T47D (cell line): ENCODE data around the gene RADIL.
"Not testable (repeated sequence)": the region's sequence is repeated elsewhere in the genome, so short reads cannot be mapped to it uniquely, and the experiment has no call there.

Source experiments
- DNase-seq, 2 experiments: peaks; one replicate each; pipeline versions ENCODE4 v3.0.0 to v3.0.0-alpha.2; 2011 to 2012; ENCODE audit warnings: low read depth in 1 of 2, low spot score in 1 of 2
- JUND ChIP-seq: IDR thresholded peaks from 2 replicates; pipeline ENCODE4 v1.6.1; 2012; ENCODE audit warnings: low read depth
- in situ Hi-C: cut with HindIII; loops from 2 replicates; pipeline ENCODE4 v1.10.0; 2016; ENCODE audit warnings: low sequenced_read_pairs, low pct_unique_long_range_greater_than_20kb

Gene RADIL

DNA sequence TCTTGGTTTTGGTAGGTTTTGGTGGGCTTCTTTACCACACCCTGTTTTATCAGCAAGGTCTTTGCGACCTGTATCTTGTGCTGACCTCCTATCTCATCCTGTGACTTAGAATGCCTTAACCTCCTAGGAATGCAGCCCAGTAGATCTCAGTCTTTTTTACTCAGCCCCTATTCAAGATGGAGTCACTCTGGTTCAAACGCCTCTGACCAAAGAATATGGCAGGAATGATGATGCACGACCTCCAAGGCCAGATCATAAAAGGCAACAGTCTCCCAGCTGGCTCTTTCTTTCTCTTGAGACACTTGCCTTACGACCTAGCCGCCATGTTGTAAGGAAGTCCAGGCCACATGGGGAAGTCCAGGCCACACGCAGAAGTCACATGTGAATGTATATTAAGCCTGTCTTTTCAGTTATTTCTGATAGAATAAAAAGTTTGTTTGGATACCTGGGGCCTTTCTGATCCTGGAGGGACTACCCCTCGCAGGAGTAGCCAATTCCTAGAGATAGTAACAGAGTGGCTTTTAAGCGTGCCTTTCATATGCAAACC lies 10.5 kb upstream of the RADIL start:
- DNase-seq, result no peak
- TF ChIP-seq JUND, result no peak
- in situ Hi-C loops, result no loop called here

- in situ Hi-C loops, DNase-seq: not testable (repeated sequence)
These were observed 9.7 kb upstream of the RADIL start for GRCh38 chr7:4893188-4893587.

DNA sequence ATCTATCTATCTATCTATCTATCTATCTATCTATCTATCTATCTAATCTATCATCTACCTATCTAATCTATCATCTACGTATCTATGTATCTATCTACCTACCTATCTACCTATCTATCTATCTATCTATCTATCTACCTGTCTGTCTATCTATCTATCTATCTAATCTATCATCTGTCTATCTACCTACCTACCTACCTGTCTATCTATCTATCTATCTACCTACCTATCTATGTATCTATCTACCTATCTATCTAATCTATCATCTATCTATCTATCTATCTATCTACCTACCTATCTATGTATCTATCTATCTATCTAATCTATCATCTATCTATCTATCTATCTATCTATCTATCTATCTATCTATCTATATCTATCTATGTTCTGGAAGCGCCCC lies 8.0 kb upstream of the RADIL start:
- in situ Hi-C loops, DNase-seq: not testable (repeated sequence)

DNA sequence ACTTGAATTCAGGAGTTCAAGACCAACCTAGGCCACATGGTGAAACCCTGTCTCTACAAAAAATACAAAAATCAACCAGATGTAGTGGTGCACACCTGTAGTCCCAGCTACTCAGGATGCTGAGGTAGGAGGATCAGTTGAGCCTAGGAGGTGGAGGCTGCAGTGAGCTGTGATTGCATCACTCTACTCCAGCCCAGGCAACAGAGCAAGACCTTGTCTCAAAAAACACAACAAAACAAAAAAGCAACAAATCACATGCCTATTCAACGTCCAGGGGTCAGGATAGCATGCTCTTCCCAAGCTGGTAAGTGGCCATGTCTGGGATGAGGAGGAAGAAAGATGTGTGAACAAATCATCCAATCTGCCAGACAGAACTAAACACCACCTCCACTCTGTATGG lies 6.2 kb upstream of the RADIL start:
- TF ChIP-seq JUND, result no peak
- in situ Hi-C loops, result no loop called here
- no peak for DNase-seq

GRCh38 chr7:4888161-4888560 lies 4.6 kb upstream of the RADIL start:
- in situ Hi-C loops, result no loop called here
- DNase-seq, result peak in 1 of 2 experiments; percentile 76
- peak; percentile 20; the same call in 1 of the 2 replicates for TF ChIP-seq JUND

GRCh38 chr7:4886671-4887070 lies 3.2 kb upstream of the RADIL start:
- no peak for TF ChIP-seq JUND
- in situ Hi-C loops, result no loop called here
- DNase-seq, result no peak

DNA sequence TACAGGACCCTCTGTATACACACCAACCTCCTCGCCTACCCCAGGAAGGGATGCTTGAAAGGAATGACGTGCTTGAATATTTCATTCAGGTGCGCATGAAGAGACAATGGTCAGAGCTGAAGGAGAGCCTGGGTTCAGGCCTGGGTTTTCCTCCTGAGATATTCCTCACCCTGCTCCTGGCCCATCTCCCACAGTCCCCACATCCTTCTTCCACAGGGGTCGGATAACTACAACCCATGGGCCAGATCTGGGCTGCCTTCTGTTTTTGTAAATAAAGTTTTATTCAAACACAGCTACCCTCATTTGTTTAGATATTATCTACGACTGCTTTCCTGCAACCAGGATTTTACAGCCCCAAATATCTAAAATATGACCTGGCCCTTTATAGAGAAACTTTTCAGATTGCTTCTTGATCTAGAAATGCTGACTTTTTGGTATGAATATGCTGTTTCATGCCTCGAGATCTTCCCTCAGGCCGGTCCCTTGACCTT lies 1.8 kb upstream of the RADIL start:
- no peak for DNase-seq
- in situ Hi-C loops, result no loop called here
- no peak for TF ChIP-seq JUND

- DNase-seq, result no peak
- in situ Hi-C loops, result no loop called here
- TF ChIP-seq JUND, result no peak
These were observed 648 bp upstream of the RADIL start for GRCh38 chr7:4884164-4884563.

DNA sequence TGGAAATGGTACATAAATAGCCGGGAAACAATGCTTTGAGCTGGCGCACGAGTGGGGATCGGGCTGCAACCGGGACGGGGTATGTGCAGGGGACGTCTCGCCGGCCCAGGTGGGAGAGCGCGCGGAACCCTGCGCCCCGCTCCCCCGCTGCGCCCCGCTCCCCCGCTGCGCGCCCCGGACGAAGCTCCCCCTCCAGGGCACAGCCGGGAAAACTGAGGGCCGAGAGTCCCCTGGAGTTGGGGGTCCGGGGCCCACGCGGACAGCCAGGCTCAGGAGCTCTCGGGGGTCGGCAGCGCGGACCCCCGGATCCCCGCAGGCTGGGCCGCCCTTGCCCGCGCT lies 514 bp downstream of the RADIL start:
- no peak for TF ChIP-seq JUND
- DNase-seq, result no peak
- in situ Hi-C loops, result no loop called here

GRCh38 chr7:4882169-4883032 lies 1.1 kb downstream of the RADIL start:
- TF ChIP-seq JUND, result no peak
- DNase-seq, result peak in 1 of 2 experiments; percentile 75
- in situ Hi-C loops, result no loop called here

DNA sequence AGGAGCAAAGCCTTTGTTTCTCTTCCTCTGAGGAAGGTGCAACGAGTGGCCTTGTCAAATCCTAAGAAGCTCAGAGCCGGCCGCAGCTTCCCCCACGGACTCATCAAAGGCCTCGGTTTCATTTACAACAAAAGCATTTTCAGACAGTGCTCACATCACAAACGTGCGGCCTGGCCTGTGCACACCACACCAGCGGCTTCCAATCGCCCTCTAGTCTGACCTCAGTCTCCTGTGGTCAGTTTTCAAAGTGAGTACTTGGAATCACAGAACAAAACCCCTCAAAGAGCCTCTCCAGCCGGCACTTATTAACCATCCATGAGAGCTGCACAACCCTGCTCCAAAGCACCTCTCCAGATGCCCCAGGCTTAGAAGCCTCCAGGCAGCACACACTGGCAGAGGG lies 3.3 kb downstream of the RADIL start:
- in situ Hi-C loops, result no loop called here
- DNase-seq, result no peak
- no peak for TF ChIP-seq JUND

GRCh38 chr7:4879396-4880081 lies 4.0 kb downstream of the RADIL start:
- DNase-seq, result no peak
- in situ Hi-C loops, result no loop called here
- no peak for TF ChIP-seq JUND
